Activated gamma-delta T cell (primary cell): ENCODE data around the gene CHIA.
A peak's percentile ranks its signal among the peaks of the same experiment; 100 is the strongest.
"Not testable (repeated sequence)": the region's sequence is repeated elsewhere in the genome, so short reads cannot be mapped to it uniquely, and the experiment has no call there.

Experiments used
- DNase-seq: peaks from one replicate; lab custom pipeline; 2025; lab: John Stamatoyannopoulos, UW

Gene CHIA

GRCh38 chr1:111285879-111286278 lies 4.8 kb upstream of the CHIA start:
- no peak for DNase-seq

- DNase-seq: no peak
These were observed 3.7 kb upstream of the CHIA start for GRCh38 chr1:111286912-111287311.

GRCh38 chr1:111289371-111289770 lies 1.3 kb upstream of the CHIA start:
- no peak for DNase-seq

GRCh38 chr1:111290104-111290503 lies 547 bp upstream of the CHIA start:
- no peak for DNase-seq

- no peak for DNase-seq
These were observed 3.7 kb downstream of the CHIA start for GRCh38 chr1:111294390-111294789.

- DNase-seq: no peak
These were observed 11.7 kb downstream of the CHIA start for GRCh38 chr1:111302374-111302773.

GRCh38 chr1:111309690-111310089 lies 19.0 kb downstream of the CHIA start:
- DNase-seq: no peak

- no peak for DNase-seq
These were observed 27.9 kb downstream of the CHIA start for GRCh38 chr1:111318523-111318922.

GRCh38 chr1:111320066-111320879 lies 29.6 kb downstream of the CHIA start:
- DNase-seq: no peak

- DNase-seq: no peak
These were observed 32.6 kb downstream of the CHIA start for GRCh38 chr1:111323231-111323630.

GRCh38 chr1:111332190-111332589 lies 41.5 kb downstream of the CHIA start:
- no peak for DNase-seq

GRCh38 chr1:111334169-111334568 lies 43.5 kb downstream of the CHIA start:
- no peak for DNase-seq

- DNase-seq: not testable (repeated sequence)
These were observed 44.7 kb downstream of the CHIA start for GRCh38 chr1:111335214-111335877.

- DNase-seq: not testable (repeated sequence)
These were observed 48.2 kb downstream of the CHIA start for GRCh38 chr1:111338849-111339248.

- DNase-seq: peak; percentile 63
These were observed 55.6 kb downstream of the CHIA start for GRCh38 chr1:111346089-111346885.

- DNase-seq: no peak
These were observed 56.4 kb downstream of the CHIA start for GRCh38 chr1:111347026-111347425.

- DNase-seq: no peak
These were observed 61.0 kb downstream of the CHIA start for GRCh38 chr1:111351700-111352099.

GRCh38 chr1:111354584-111354983 lies 63.9 kb downstream of the CHIA start:
- DNase-seq: no peak

GRCh38 chr1:111358964-111359363 lies 68.3 kb downstream of the CHIA start:
- no peak for DNase-seq

- no peak for DNase-seq
These were observed 68.7 kb downstream of the CHIA start for GRCh38 chr1:111359376-111359775.

- not testable (repeated sequence) for DNase-seq
These were observed 69.6 kb downstream of the CHIA start for GRCh38 chr1:111360257-111360656.

GRCh38 chr1:111361761-111362160 lies 71.1 kb downstream of the CHIA start:
- DNase-seq: no peak

- no peak for DNase-seq
These were observed 74.0 kb downstream of the CHIA start for GRCh38 chr1:111364690-111365089.
